ENCODE data around the gene CFTR. TPM values are rescaled to one million over a fixed set of nuclear protein-coding genes. Genes with fewer than 3 reads are reported as not detected.

The CFTR gene
- total RNA-seq, 1 experiment from 2014 or later = 130 TPM

DNA sequence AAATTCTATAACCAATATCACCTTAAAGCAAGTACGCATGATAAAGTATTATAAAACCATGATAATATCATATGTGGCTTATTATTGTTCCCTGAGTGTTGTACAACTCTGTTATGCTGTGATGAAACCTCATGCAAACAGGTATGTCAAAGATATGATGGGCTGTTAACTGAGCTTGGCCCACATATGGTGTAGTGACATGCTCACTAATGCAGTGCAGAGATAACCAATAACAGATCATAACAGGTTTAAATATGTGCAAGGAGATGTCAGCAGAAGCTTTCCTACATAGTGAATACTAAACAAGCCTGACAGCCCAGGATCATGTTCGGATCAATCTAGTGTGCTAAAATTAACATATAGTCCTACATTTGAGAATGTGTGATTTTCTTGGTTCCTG, 9.6 kb downstream of the CFTR start:
- ChIA-PET CTCF (interaction anchor here (0.7 to 1.1 kb wide), 2 partner anchors 9 to 21 kb away, joined by 3 read pairs; no protein-coding TSS in a partner anchor), POLR2A (interaction anchor here (1.1 kb wide), 1 partner anchor 10 kb away, joined by 5 read pairs; the partner anchor contains the start of gene CFTR)
- Histone ChIP-seq H3K9me3 (no peaks in the 10 kb centered on the region), H3K4me1 (peaks cover 66% of the 10 kb centered on the region), H3K27me3 (replicated peaks; ENCODE audit: control insufficient read depth, insufficient read depth, low read length) (no peaks in the 10 kb centered on the region), H3K36me3 (ENCODE audit: control insufficient read depth, insufficient read depth, low read length) (peaks cover 3% of the 10 kb centered on the region; the same call in 1 of the 2 replicates), H3K4me3 (ENCODE audit: low read depth, low read length) (no peak overlapping the region)
- peaks cover 66% of the 10 kb centered on the region for H3K4me1 Mint-ChIP-seq (ENCODE audit: low read depth, unreplicated experiment)
- H3K4me3 Mint-ChIP-seq (ENCODE audit: unreplicated experiment) = peak overlapping the region; percentile 47
- DNase-seq = no peak
- BruUV-seq (replicated peaks) = no TSS peak
- intact Hi-C loops (cut with micrococcal nuclease; ENCODE audit: unreplicated experiment) = no loop called here
- peak overlapping the region; percentile 31 for H3K27ac Mint-ChIP-seq (ENCODE audit: unreplicated experiment)
- no peaks in the 10 kb centered on the region for H3K27me3 Mint-ChIP-seq (ENCODE audit: insufficient read depth, unreplicated experiment)
- H3K36me3 Mint-ChIP-seq (ENCODE audit: insufficient read depth, unreplicated experiment) = peaks cover 54% of the 10 kb centered on the region
- H3K9me3 Mint-ChIP-seq (ENCODE audit: unreplicated experiment) = no peaks in the 10 kb centered on the region
- TF ChIP-seq, protein P1, sequence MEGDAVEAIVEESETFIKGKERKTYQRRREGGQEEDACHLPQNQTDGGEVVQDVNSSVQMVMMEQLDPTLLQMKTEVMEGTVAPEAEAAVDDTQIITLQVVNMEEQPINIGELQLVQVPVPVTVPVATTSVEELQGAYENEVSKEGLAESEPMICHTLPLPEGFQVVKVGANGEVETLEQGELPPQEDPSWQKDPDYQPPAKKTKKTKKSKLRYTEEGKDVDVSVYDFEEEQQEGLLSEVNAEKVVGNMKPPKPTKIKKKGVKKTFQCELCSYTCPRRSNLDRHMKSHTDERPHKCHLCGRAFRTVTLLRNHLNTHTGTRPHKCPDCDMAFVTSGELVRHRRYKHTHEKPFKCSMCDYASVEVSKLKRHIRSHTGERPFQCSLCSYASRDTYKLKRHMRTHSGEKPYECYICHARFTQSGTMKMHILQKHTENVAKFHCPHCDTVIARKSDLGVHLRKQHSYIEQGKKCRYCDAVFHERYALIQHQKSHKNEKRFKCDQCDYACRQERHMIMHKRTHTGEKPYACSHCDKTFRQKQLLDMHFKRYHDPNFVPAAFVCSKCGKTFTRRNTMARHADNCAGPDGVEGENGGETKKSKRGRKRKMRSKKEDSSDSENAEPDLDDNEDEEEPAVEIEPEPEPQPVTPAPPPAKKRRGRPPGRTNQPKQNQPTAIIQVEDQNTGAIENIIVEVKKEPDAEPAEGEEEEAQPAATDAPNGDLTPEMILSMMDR (IDR thresholded peaks at IDR 0.05; ENCODE audit: insufficient read depth in 1 of 2, low read depth in 1 of 2, low read length in 1 of 2, severe bottlenecking in 1 of 2, unreplicated experiment in 1 of 2) = no peak

DNA sequence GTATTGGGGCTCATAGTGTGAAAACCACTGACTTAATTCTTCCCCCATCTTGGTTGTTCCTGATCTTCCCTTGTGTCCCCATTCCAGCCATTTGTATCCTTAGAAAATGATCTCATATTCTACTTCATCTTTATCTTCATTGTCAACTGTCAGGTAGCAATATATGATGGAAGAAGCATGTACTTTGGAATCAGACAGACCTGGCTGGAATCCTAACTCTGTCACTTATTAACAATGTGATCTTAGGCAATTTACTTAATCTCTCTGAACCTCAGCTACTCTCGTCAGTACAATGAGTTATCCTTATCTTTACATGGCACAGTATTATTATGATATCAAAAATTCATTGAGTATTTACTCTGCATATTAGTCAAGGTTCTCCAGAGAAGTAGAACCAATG, 10.1 kb downstream of the CFTR start:
- CTCF ChIA-PET = interaction anchor here (0.7 to 1.1 kb wide), 2 partner anchors 9 to 20 kb away, joined by 3 read pairs; no protein-coding TSS in a partner anchor
- H3K36me3 ChIP-seq (ENCODE audit: control insufficient read depth, insufficient read depth, low read length) = peaks cover 3% of the 10 kb centered on the region; the same call in 1 of the 2 replicates
- Mint-ChIP-seq H3K9me3 (ENCODE audit: unreplicated experiment) (no peaks in the 10 kb centered on the region), H3K4me1 (ENCODE audit: low read depth, unreplicated experiment) (peaks cover 71% of the 10 kb centered on the region), H3K36me3 (ENCODE audit: insufficient read depth, unreplicated experiment) (peaks cover 56% of the 10 kb centered on the region), H3K4me3 (ENCODE audit: unreplicated experiment) (peak overlapping the region; percentile 47), H3K27ac (ENCODE audit: unreplicated experiment) (peak overlapping the region; percentile 31), H3K27me3 (ENCODE audit: insufficient read depth, unreplicated experiment) (no peaks in the 10 kb centered on the region)
- BruUV-seq (replicated peaks) = no TSS peak
- peak; percentile 38 to 62 for DNase-seq
- no peak overlapping the region for H3K4me3 ChIP-seq (ENCODE audit: low read depth, low read length)
- TF ChIP-seq, protein P1 (IDR thresholded peaks at IDR 0.05; ENCODE audit: insufficient read depth in 1 of 2, low read depth in 1 of 2, low read length in 1 of 2, severe bottlenecking in 1 of 2, unreplicated experiment in 1 of 2) = no peak
- H3K4me1 ChIP-seq = peaks cover 70% of the 10 kb centered on the region
- H3K27me3 ChIP-seq (replicated peaks; ENCODE audit: control insufficient read depth, insufficient read depth, low read length) = no peaks in the 10 kb centered on the region
- POLR2A ChIA-PET = interaction anchor here (1.1 kb wide), 1 partner anchor 10 kb away, joined by 5 read pairs; the partner anchor contains the start of gene CFTR
- intact Hi-C loops (cut with micrococcal nuclease; ENCODE audit: unreplicated experiment) = loop anchor here (5.0 kb wide), 1 partner anchor 92 kb away; no protein-coding TSS in a partner anchor
- no peaks in the 10 kb centered on the region for H3K9me3 ChIP-seq

DNA sequence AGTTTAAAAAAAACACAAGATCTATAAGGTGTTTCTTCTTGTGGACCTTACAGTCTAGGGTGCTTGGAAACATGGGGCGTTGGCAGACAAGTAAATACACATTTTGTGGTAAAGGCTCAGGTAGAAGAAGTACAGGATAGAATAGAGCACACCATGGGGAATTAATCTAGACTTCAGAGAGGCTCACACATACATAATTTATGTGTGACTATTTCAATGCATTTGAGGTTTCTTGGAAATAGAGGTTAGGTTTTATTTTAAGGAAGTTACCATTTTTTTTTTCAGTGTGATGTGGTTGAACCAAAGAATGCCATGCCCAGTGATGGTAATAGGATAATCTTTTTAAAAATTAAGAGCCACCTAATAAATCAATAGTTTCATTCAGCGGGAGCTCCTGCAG, 12.8 kb downstream of the CFTR start:
- TF ChIP-seq, protein P1 (IDR thresholded peaks at IDR 0.05; ENCODE audit: insufficient read depth in 1 of 2, low read depth in 1 of 2, low read length in 1 of 2, severe bottlenecking in 1 of 2, unreplicated experiment in 1 of 2) = no peak
- H3K4me1 Mint-ChIP-seq (ENCODE audit: low read depth, unreplicated experiment) = peaks cover 61% of the 10 kb centered on the region

More for the DNA sequence above, 12.8 kb downstream of the CFTR start:
- no peaks in the 10 kb centered on the region for H3K9me3 Mint-ChIP-seq (ENCODE audit: unreplicated experiment)
- intact Hi-C loops (cut with micrococcal nuclease; ENCODE audit: unreplicated experiment) = loop anchor here (5.0 kb wide), 1 partner anchor 90 kb away; no protein-coding TSS in a partner anchor
- Histone ChIP-seq H3K9me3 (no peaks in the 10 kb centered on the region), H3K36me3 (ENCODE audit: control insufficient read depth, insufficient read depth, low read length) (peaks cover 2% of the 10 kb centered on the region; the same call in 1 of the 2 replicates), H3K27me3 (replicated peaks; ENCODE audit: control insufficient read depth, insufficient read depth, low read length) (no peaks in the 10 kb centered on the region), H3K4me3 (ENCODE audit: low read depth, low read length) (no peak overlapping the region), H3K4me1 (peaks cover 68% of the 10 kb centered on the region)
- BruUV-seq (replicated peaks) = no TSS peak
- peaks cover 78% of the 10 kb centered on the region for H3K36me3 Mint-ChIP-seq (ENCODE audit: insufficient read depth, unreplicated experiment)
- no peak overlapping the region for H3K4me3 Mint-ChIP-seq (ENCODE audit: unreplicated experiment)
- H3K27ac Mint-ChIP-seq (ENCODE audit: unreplicated experiment) = no peak overlapping the region
- ChIA-PET POLR2A (no interaction called here), CTCF (no interaction called here)
- DNase-seq = no peak
- H3K27me3 Mint-ChIP-seq (ENCODE audit: insufficient read depth, unreplicated experiment) = no peaks in the 10 kb centered on the region
